Heart left ventricle (tissue), 16 donors: ENCODE results near the gene ZAP70. TPM values are rescaled to one million over a fixed set of nuclear protein-coding genes. Genes with fewer than 3 reads are reported as not detected.

Source experiments
- ATAC-seq, 4 donors: fragments of 200-7000 bp; cut with Tn5 transposase; one replicate each; pipeline ENCODE4 v1.9.1; 2020 to 2022; ENCODE audit warnings: moderate library complexity in 4 of 4, mild to moderate bottlenecking in 3 of 4, moderate number of reproducible peaks in 1 of 4
- DNase-seq, 5 donors: peaks; one replicate each; pipeline ENCODE4 v3.0.0-alpha.2; 2020
- H3K27ac ChIP-seq, 12 donors: fragments of 200-600 bp; sonication (generic) in 4 of 12; one replicate each; pipeline versions ENCODE4 v1.5.0 to v1.8.0; 2016 to 2022; ENCODE audit warnings: mild to moderate bottlenecking in 2 of 12
- H3K27me3 ChIP-seq, 9 donors: fragments of 200-600 bp; sonication (generic) in 2 of 9; one replicate each; pipeline versions ENCODE4 v1.5.1 to v1.8.0; 2016 to 2022; ENCODE audit warnings: mild to moderate bottlenecking in 3 of 9
- H3K36me3 ChIP-seq, 9 donors: fragments of 200-600 bp; sonication (generic) in 2 of 9; one replicate each; pipeline versions ENCODE4 v1.5.0 to v1.8.0; 2018 to 2022; ENCODE audit warnings: mild to moderate bottlenecking in 2 of 9
- H3K4me1 ChIP-seq, 12 donors: fragments of 200-600 bp; sonication (generic) in 4 of 12; one replicate each; pipeline versions ENCODE4 v1.5.0 to v1.8.0; 2016 to 2022; ENCODE audit warnings: mild to moderate bottlenecking in 3 of 12
- H3K4me3 ChIP-seq, 12 donors: fragments of 200-600 bp; sonication (generic) in 4 of 12; one replicate each; pipeline versions ENCODE4 v1.5.0 to v1.8.0; 2017 to 2022; ENCODE audit warnings: mild to moderate bottlenecking in 9 of 12, moderate library complexity in 4 of 12
- H3K9me3 ChIP-seq, 12 donors: fragments of 200-600 bp; sonication (generic) in 4 of 12; one replicate each; pipeline versions ENCODE4 v1.5.0 to v1.8.0; 2016 to 2022; ENCODE audit warnings: mild to moderate bottlenecking in 1 of 12
- CTCF ChIP-seq, 12 donors: fragments of 200-600 bp; sonication (generic) in 4 of 12; IDR thresholded peaks; one replicate each; pipeline versions ENCODE4 v1.5.0 to v1.8.0; 2018 to 2022; ENCODE audit warnings: antibody characterized with exemption in 12 of 12, mild to moderate bottlenecking in 5 of 12
- POLR2A ChIP-seq, 2 donors: fragments of 450-650 bp; IDR thresholded peaks; one replicate each; pipeline ENCODE4 v1.6.1; 2017; ENCODE audit warnings: antibody characterized with exemption in 2 of 2, mild to moderate bottlenecking in 2 of 2, moderate library complexity in 2 of 2
- WGBS, 4 donors: extraction: QIAGEN DNeasy Blood & Tissue Kit in 2 of 4; methylation state at CpG; one replicate each; pipeline versions ENCODE4 v1.1.5 to v1.1.7; 2013 to 2018; 5-methylcytosine and 5-hydroxymethylcytosine counted together
- intact Hi-C, 10 donors: fragments of 100-400 bp; cut with DNase I; formaldehyde crosslinking; loops; one replicate each; pipeline versions ENCODE4 v1.11.1 to v1.14.2; 2022
- polyA plus RNA-seq, 2 donors: library from polyadenylated mRNA; stranded (reverse); fragments of 200-250 nt; gene quantifications; one replicate each; pipeline ENCODE4 v1.2.3, GENCODE V29; 2013
- total RNA-seq, 9 donors: library from RNA; depleted of rRNA in 2 of 9; stranded (reverse); fragments of >200 nt in 2 of 9; fragmentation: NEBNext Ultra II Directional in 3 of 9; extraction: Animal tissue kit (Norgen Biotek cat#: 25700) in 3 of 9; gene quantifications; one replicate each; pipeline versions ENCODE4 v1.1.0 to v1.2.4, GENCODE V29; 2016 to 2023
- donor health status: ischemic (EF 13 %, LVEDD 7.1; RV severe dilation, severe dysfunction).
- donor health status: healthy with polysubstance abuse.
- donor health status: DM: no; HTN: yes; CAD: no.
- donor health status: DM: no; HTN: no; CAD: no.
- donor health status: ischemic (EF 25% LVEDD 6.9; RV normal size, moderate dysfunction).
- donor health status: ischemic (EF 25% LVEDD 5.7; RV mildly dilated, moderate dysfunction).
- donor health status: healthy.
- donor health status: DM: yes; HTN: yes; CAD: no.
- donor health status: ischemic (EF 35%, LVEDD 5.7; RV mildly dilated, moderate dysfunction).
- donor health status: nonischemic (EF 11% LVEDD 7.7; RV severe dilation, severe dysfunction).
- donor health status: DM: yes; HTN: yes; CAD: no.
- donor health status: PGD.
- donor health status: ischemic (EF 29% LVEDD 5.4; RV normal size, mild dysfunction).
- donor health status: nonischemic (EF 23%, LVEDD 6.1; RV moderate dilation, normal function).

Gene ZAP70
- total and polyA plus RNA-seq, 11 donors: 0.16 to 13.5 (median 0.70) TPM; not detected in 1

GRCh38 chr2:97735161-97735561, 21.8 kb downstream of the ZAP70 start:
- Histone ChIP-seq H3K27me3 (no peaks in the 10 kb centered on the region), H3K36me3 (no peaks in the 10 kb centered on the region), H3K27ac (no peak overlapping the region), H3K4me3 (no peak overlapping the region), H3K4me1 (no peaks in the 10 kb centered on the region), H3K9me3 (peaks cover 0 to 8% (median 5%) of the 10 kb centered on the region in 12 donors)
- intact Hi-C loops: no loop called here
- TF ChIP-seq CTCF (IDR thresholded peaks at IDR 0.05): no peak
- no peak for TF ChIP-seq POLR2A (IDR thresholded peaks at IDR 0.05)
- ATAC-seq (no peak), DNase-seq (peak in 1 of 5 donors; percentile 25)
- WGBS, 4 donors: 94 to 98% (median 97%) methylated on average over 21 to 29 of the region's 29 CpGs

- Histone ChIP-seq H3K4me1 (peaks cover 0 to 9% (median 0%) of the 10 kb centered on the region in 12 donors), H3K9me3 (no peaks in the 10 kb centered on the region), H3K27me3 (no peaks in the 10 kb centered on the region), H3K4me3 (no peak overlapping the region), H3K27ac (no peak overlapping the region), H3K36me3 (no peaks in the 10 kb centered on the region)
- DNase-seq (peak in 1 of 5 donors; percentile 5), ATAC-seq (no peak)
- no peak for TF ChIP-seq POLR2A (IDR thresholded peaks at IDR 0.05)
- no peak for TF ChIP-seq CTCF (IDR thresholded peaks at IDR 0.05)
- WGBS, 4 donors: 71 to 80% (median 75%) methylated on average over 4 of the region's 4 CpGs
- intact Hi-C loops: no loop called here
Measured at GRCh38 chr2:97736185-97736584, 22.8 kb downstream of the ZAP70 start.

DNA sequence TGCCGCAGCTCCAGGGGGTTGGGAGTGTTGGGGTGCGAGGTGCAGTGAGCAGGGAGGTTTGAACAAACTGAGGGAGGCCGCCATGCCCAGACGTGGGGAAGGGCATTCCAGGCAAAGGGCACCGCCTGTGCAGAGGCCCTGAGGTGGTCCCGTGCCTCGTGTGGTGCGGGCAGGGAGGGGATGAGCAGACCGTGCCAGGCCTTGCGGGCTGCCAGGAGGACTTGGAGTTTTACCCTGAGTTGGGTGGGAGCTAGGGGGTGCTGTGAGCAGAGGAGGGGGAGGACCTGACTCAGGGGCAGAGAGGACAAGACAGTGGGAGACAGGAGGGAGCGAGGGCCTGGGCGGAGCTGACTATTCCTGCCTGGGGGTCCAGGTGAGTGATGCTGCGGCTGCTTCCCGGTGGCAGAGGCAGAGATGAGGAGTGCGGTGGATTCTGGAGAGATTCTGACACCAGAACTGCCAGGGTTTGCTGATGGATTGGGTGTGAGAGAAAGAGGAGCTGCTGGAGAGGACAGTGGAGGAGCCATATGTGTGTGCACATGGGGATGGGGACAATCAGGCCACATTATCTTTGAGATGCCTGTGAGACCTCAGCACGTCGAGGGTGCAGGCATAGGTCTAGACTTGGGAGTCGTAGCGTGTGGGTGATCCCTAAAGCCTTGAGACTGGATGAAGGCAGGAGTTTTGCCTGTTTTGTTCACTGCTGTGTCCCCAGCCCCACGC, 23.4 kb downstream of the ZAP70 start:
- intact Hi-C loops: no loop called here
- H3K27ac ChIP-seq: no peak overlapping the region
- peaks cover 0 to 15% (median under 1%) of the 10 kb centered on the region in 12 donors for H3K4me1 ChIP-seq
- H3K4me3 ChIP-seq: no peak overlapping the region
- ATAC-seq (no peak), DNase-seq (peak in 2 of 5 donors; percentile 10 to 20)
- H3K27me3 ChIP-seq: no peaks in the 10 kb centered on the region
- 91 to 92% (median 92%) methylated on average over 20 of the region's 20 CpGs for WGBS, 4 donors
- no peaks in the 10 kb centered on the region for H3K9me3 ChIP-seq
- TF ChIP-seq POLR2A (IDR thresholded peaks at IDR 0.05) (no peak), CTCF (IDR thresholded peaks at IDR 0.05) (no peak)
- H3K36me3 ChIP-seq: no peaks in the 10 kb centered on the region

DNA sequence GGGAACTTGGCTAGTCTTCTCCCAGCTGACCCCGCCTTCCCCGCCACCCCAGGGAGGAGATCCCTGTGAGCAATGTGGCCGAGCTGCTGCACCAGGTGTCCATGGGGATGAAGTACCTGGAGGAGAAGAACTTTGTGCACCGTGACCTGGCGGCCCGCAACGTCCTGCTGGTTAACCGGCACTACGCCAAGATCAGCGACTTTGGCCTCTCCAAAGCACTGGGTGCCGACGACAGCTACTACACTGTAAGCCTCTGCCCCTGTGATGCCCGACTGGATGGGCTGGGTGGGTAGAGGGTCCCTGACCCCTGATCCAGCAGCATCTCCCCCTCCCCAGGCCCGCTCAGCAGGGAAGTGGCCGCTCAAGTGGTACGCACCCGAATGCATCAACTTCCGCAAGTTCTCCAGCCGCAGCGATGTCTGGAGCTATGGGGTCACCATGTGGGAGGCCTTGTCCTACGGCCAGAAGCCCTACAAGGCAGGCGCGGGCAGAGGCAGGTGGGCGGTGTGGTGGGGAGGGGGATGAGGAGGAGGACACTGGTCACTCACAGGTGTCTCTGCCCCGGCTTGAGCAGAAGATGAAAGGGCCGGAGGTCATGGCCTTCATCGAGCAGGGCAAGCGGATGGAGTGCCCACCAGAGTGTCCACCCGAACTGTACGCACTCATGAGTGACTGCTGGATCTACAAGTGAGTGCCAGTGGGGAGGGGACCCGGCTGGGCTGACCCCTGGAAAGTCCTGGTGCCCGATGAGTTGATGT, 24.2 kb downstream of the ZAP70 start:
- H3K4me3 ChIP-seq: no peak overlapping the region
- TF ChIP-seq POLR2A (IDR thresholded peaks at IDR 0.05) (no peak), CTCF (IDR thresholded peaks at IDR 0.05) (no peak)
- H3K9me3 ChIP-seq: no peaks in the 10 kb centered on the region
- H3K27ac ChIP-seq: no peak overlapping the region
- ATAC-seq: no peak
- 95 to 97% (median 96%) methylated on average over 26 to 32 of the region's 32 CpGs for WGBS, 4 donors
- H3K36me3 ChIP-seq: no peaks in the 10 kb centered on the region
- peak in 2 of 5 donors; percentile 15 to 19 for DNase-seq
- H3K4me1 ChIP-seq: peaks cover 0 to 23% (median 6%) of the 10 kb centered on the region in 12 donors
- intact Hi-C loops: no loop called here
- no peaks in the 10 kb centered on the region for H3K27me3 ChIP-seq
